H1 (cell line): ENCODE data around the gene TEX13B. TPM values are rescaled to one million over a fixed set of nuclear protein-coding genes. Genes with fewer than 3 reads are reported as not detected.

Experiments
- CTCF ChIA-PET: fragments of 300-600 bp; sonication (Branson Sonifier 250); formaldehyde crosslinking; loops from one replicate; lab custom pipeline; 2021; ENCODE audit not compliant: partially characterized antibody; lab: Charles Lee
- POLR2A ChIA-PET: fragments of 300-600 bp; sonication (Branson Sonifier 250); formaldehyde crosslinking; loops from one replicate; lab custom pipeline; 2021; ENCODE audit warnings: inconsistent platforms; ENCODE audit not compliant: partially characterized antibody; lab: Charles Lee
- DNase-seq, 2 experiments: peaks; one replicate each; pipeline versions ENCODE4 v3.0.0 to v3.0.0-alpha.2; 2010 to 2022; ENCODE audit warnings: low spot score in 2 of 2, low read depth in 1 of 2, mixed read lengths in 1 of 2
- FAIRE-seq: peaks from 2 replicates; lab custom pipeline; 2011; peaks lifted over from hg19 to GRCh38; lab: Jason Lieb, UNC
- H2AFZ ChIP-seq: 2 replicates; pipeline ENCODE4 v1.8.1; 2012; ENCODE audit warnings: low read length, inconsistent platforms
- H2AK5ac ChIP-seq: 2 replicates; pipeline ENCODE4 v1.6.1; 2013; ENCODE audit warnings: low read depth, low read length
- H2BK120ac ChIP-seq: replicated peaks from 2 replicates; pipeline ENCODE3; 2013; ENCODE audit warnings: low read depth, low read length, inconsistent platforms
- H2BK12ac ChIP-seq: 2 replicates; pipeline ENCODE4 v1.6.1; 2013; ENCODE audit warnings: low read depth, low read length
- H2BK15ac ChIP-seq: 2 replicates; pipeline ENCODE4 v1.6.1; 2013; ENCODE audit warnings: low read length
- H2BK20ac ChIP-seq: 2 replicates; pipeline ENCODE4 v1.6.1; 2013; ENCODE audit warnings: low read length
- H2BK5ac ChIP-seq: 2 replicates; pipeline ENCODE4 v1.6.1; 2013; ENCODE audit warnings: low read depth, low read length
- H3K14ac ChIP-seq: 2 replicates; pipeline ENCODE4 v1.6.1; 2013; ENCODE audit warnings: inconsistent platforms; ENCODE audit not compliant: insufficient read length
- H3K18ac ChIP-seq: 2 replicates; pipeline ENCODE4 v1.6.1; 2013; ENCODE audit warnings: low read length; ENCODE audit errors: extremely low read depth
- H3K23ac ChIP-seq: 2 replicates; pipeline ENCODE4 v1.6.1; 2013; ENCODE audit warnings: inconsistent platforms; ENCODE audit not compliant: insufficient read length
- H3K23me2 ChIP-seq: 2 replicates; pipeline ENCODE4 v1.6.1; 2013; ENCODE audit warnings: low read depth, low read length
- H3K27ac ChIP-seq: 2 replicates; pipeline ENCODE4 v1.6.1; 2011; ENCODE audit warnings: low read depth, low read length, inconsistent platforms
- H3K27me3 ChIP-seq, 4 experiments: replicated peaks in 1 of 4; 1 replicate in 1 of 4; 2 replicates in 3 of 4; pipeline versions ENCODE4 v1.6.1 to v1.8.1; 2011 to 2013; ENCODE audit warnings: low read length in 3 of 4, mild to moderate bottlenecking in 3 of 4, inconsistent platforms in 2 of 4, mixed read lengths in 2 of 4, moderate library complexity in 1 of 4; ENCODE audit not compliant: control insufficient read depth in 3 of 4, insufficient read depth in 3 of 4; ENCODE audit errors: extremely low read depth in 1 of 4
- H3K36me3 ChIP-seq, 4 experiments: 2 replicates each; pipeline versions ENCODE4 v1.6.1 to v1.8.1; 2011 to 2013; ENCODE audit warnings: mild to moderate bottlenecking in 4 of 4, low read length in 3 of 4, moderate library complexity in 2 of 4, control low read depth in 1 of 4, inconsistent platforms in 1 of 4; ENCODE audit not compliant: insufficient read depth in 4 of 4, control insufficient read depth in 2 of 4
- H3K4ac ChIP-seq: replicated peaks from 2 replicates; pipeline ENCODE3; 2013; ENCODE audit warnings: low read length, low read depth, mixed read lengths, inconsistent platforms; ENCODE audit not compliant: insufficient read length
- H3K4me1 ChIP-seq, 4 experiments: replicated peaks in 1 of 4; 1 replicate in 1 of 4; 2 replicates in 3 of 4; pipeline versions ENCODE4 v1.6.1 to v1.8.1; 2011 to 2013; ENCODE audit warnings: low read length in 3 of 4, inconsistent platforms in 2 of 4, mixed read lengths in 1 of 4; ENCODE audit not compliant: insufficient read depth in 4 of 4, control insufficient read depth in 3 of 4
- H3K4me2 ChIP-seq, 2 experiments: 2 replicates each; pipeline versions ENCODE4 v1.6.1 to v1.8.1; 2011 to 2013; ENCODE audit warnings: low read depth in 2 of 2, low read length in 2 of 2, control low read depth in 1 of 2, inconsistent platforms in 1 of 2, mild to moderate bottlenecking in 1 of 2; ENCODE audit not compliant: insufficient read depth in 1 of 2
- H3K4me3 ChIP-seq, 4 experiments: fragments of 200-600, 300-600 bp in 1 of 4; sonication (generic), shearing (Covaris generic), sonication (Bioruptor Twin) in 1 of 4; 2 replicates each; pipeline versions ENCODE4 v1.5.1 to v1.8.1; 2011 to 2016; ENCODE audit warnings: low read length in 4 of 4, low read depth in 3 of 4, control low read depth in 2 of 4, inconsistent platforms in 2 of 4, mild to moderate bottlenecking in 2 of 4, mixed read lengths in 1 of 4, moderate library complexity in 1 of 4; ENCODE audit not compliant: insufficient read depth in 2 of 4; ENCODE audit errors: extremely low read depth in 1 of 4
- H3K56ac ChIP-seq: replicated peaks from 2 replicates; pipeline ENCODE3; 2013; ENCODE audit warnings: low read depth, mild to moderate bottlenecking, mixed read lengths, low read length, inconsistent platforms; ENCODE audit not compliant: insufficient read length
- H3K79me1 ChIP-seq: 2 replicates; pipeline ENCODE4 v1.6.1; 2013; ENCODE audit warnings: low read depth, low read length, control low read depth
- H3K79me2 ChIP-seq, 2 experiments: 2 replicates each; pipeline versions ENCODE4 v1.6.1 to v1.8.1; 2012 to 2013; ENCODE audit warnings: low read length in 2 of 2, mild to moderate bottlenecking in 2 of 2, inconsistent platforms in 1 of 2; ENCODE audit not compliant: insufficient read depth in 2 of 2, control insufficient read depth in 1 of 2
- H3K9ac ChIP-seq, 4 experiments: replicated peaks in 1 of 4; 1 replicate in 1 of 4; 2 replicates in 3 of 4; pipeline versions ENCODE4 v1.6.1 to v1.8.1; 2011 to 2013; ENCODE audit warnings: low read depth in 3 of 4, low read length in 3 of 4, control low read depth in 2 of 4, mild to moderate bottlenecking in 2 of 4, moderate library complexity in 2 of 4, inconsistent platforms in 1 of 4; ENCODE audit errors: extremely low read depth in 1 of 4
- H3K9me3 ChIP-seq, 2 experiments: 2 replicates each; pipeline versions ENCODE4 v1.6.1 to v1.8.1; 2012 to 2013; ENCODE audit warnings: mild to moderate bottlenecking in 2 of 2, moderate library complexity in 2 of 2, control low read depth in 1 of 2, inconsistent platforms in 1 of 2, low read depth in 1 of 2, low read length in 1 of 2, mixed read lengths in 1 of 2; ENCODE audit not compliant: insufficient read depth in 2 of 2
- H4K20me1 ChIP-seq, 2 experiments: replicated peaks in 1 of 2; 2 replicates each; pipeline versions ENCODE3 to v1.8.1; 2011 to 2013; ENCODE audit warnings: inconsistent platforms in 2 of 2, low read length in 2 of 2, mild to moderate bottlenecking in 1 of 2; ENCODE audit not compliant: insufficient read depth in 2 of 2, control insufficient read depth in 1 of 2
- H4K5ac ChIP-seq: 2 replicates; pipeline ENCODE4 v1.6.1; 2013; ENCODE audit warnings: low read length, low read depth, mixed read lengths, inconsistent platforms; ENCODE audit not compliant: insufficient read length
- H4K8ac ChIP-seq: 2 replicates; pipeline ENCODE4 v1.8.0; 2013; ENCODE audit warnings: mild to moderate bottlenecking, moderate library complexity, low read length, inconsistent platforms; ENCODE audit not compliant: insufficient read depth; ENCODE audit errors: extremely low read depth
- H4K91ac ChIP-seq: replicated peaks from 2 replicates; pipeline ENCODE3; 2013; ENCODE audit warnings: low read length, mixed read lengths, inconsistent platforms; ENCODE audit not compliant: insufficient read length
- EGR1 ChIP-seq: IDR thresholded peaks from 2 replicates; pipeline ENCODE4 v1.6.1; 2011; ENCODE audit warnings: low read depth, low read length, borderline replicate concordance
- RBBP5 ChIP-seq: IDR thresholded peaks from 2 replicates; pipeline ENCODE4 v1.7.1; 2012; ENCODE audit warnings: low read depth, mild to moderate bottlenecking, inconsistent platforms, low read length, moderate library complexity, borderline replicate concordance
- SP2 ChIP-seq: IDR thresholded peaks from 2 replicates; pipeline ENCODE4 v1.6.1; 2012; ENCODE audit warnings: mild to moderate bottlenecking, low read length, inconsistent platforms
- TEAD4 ChIP-seq: IDR thresholded peaks from 2 replicates; pipeline ENCODE4 v1.6.1; 2012; ENCODE audit warnings: low read depth, low read length, inconsistent platforms, mixed read lengths
- WGBS, 2 experiments: shearing (Covaris generic) in 1 of 2; methylation state at CpG; one replicate each; pipeline versions ENCODE4 v1.1.6 to v1.1.7; 2013 to 2015; ENCODE audit warnings: low lambda C conversion rate in 2 of 2, mixed read lengths in 2 of 2, inconsistent platforms in 1 of 2, low coverage in 1 of 2, missing lambda C conversion rate in 1 of 2; ENCODE audit not compliant: insufficient replicate concordance in 2 of 2, insufficient coverage in 1 of 2, insufficient read length in 1 of 2; ENCODE audit errors: extremely low coverage in 1 of 2, missing lambda C conversion rate in 1 of 2; 5-methylcytosine and 5-hydroxymethylcytosine counted together
- polyA plus RNA-seq, 7 experiments: library from polyadenylated mRNA; depleted of rRNA in 3 of 7; stranded (reverse) in 5 of 7; unstranded in 2 of 7; fragments of >200 nt in 5 of 7; fragments of 200-250 nt in 2 of 7; gene quantifications; 1 replicate in 5 of 7; 2 replicates in 1 of 7; 4 replicates in 1 of 7; pipeline versions ENCODE4 v1.2.1 to v1.2.3, GENCODE V29; 2011 to 2013; ENCODE audit warnings: missing spikeins in 2 of 7, mixed read lengths in 2 of 7
- total RNA-seq: library from RNA; stranded (reverse); fragmentation: NEBNext Ultra II Directional; extraction: Animal tissue kit (Norgen Biotek cat#: 25700); gene quantifications from 2 replicates; pipeline ENCODE4 v1.2.1, GENCODE V29; 2021

The TEX13B gene
- total and polyA plus RNA-seq, 2 of the 8 experiments (the other 6 are each of a cell fraction or from before 2014, with no cell fraction given), result 0.06 to 0.32 TPM

- H2BK120ac ChIP-seq, result no peak overlapping the region
- FAIRE-seq (peak; percentile 28), DNase-seq (no peak)
- H2AK5ac ChIP-seq, result no peak overlapping the region
- H3K56ac ChIP-seq, result no peak overlapping the region
- no peak overlapping the region for H2BK12ac ChIP-seq
- CTCF ChIA-PET, result no interaction called here
- H3K4me2 ChIP-seq, result no peak overlapping the region
- no peaks in the 10 kb centered on the region for H3K23me2 ChIP-seq
- H2BK20ac ChIP-seq, result no peak overlapping the region
- no peak overlapping the region for H2BK15ac ChIP-seq
- no peak overlapping the region for H3K4me3 ChIP-seq
- no peaks in the 10 kb centered on the region for H3K27me3 ChIP-seq
- H3K79me2 ChIP-seq, result no peaks in the 10 kb centered on the region
- WGBS, 2 experiments, result 61% methylated on average over 2 of the region's 2 CpGs; no CpG with 5 or more reads in 1 of the 2 experiments
- no peaks in the 10 kb centered on the region for H3K36me3 ChIP-seq
- no peak overlapping the region for H3K23ac ChIP-seq
- TF ChIP-seq TEAD4, result no peak
- TF ChIP-seq SP2, result no peak
- TF ChIP-seq RBBP5, result no peak
- TF ChIP-seq EGR1, result no peak
- no peak overlapping the region for H2AFZ ChIP-seq
- H3K9me3 ChIP-seq, result no peaks in the 10 kb centered on the region
- no peak overlapping the region for H3K27ac ChIP-seq
- no peak overlapping the region for H2BK5ac ChIP-seq
- no peak overlapping the region for H3K18ac ChIP-seq
- H3K4ac ChIP-seq, result no peak overlapping the region
- no peak overlapping the region for H3K9ac ChIP-seq
- H4K91ac ChIP-seq, result no peak overlapping the region
- no peak overlapping the region for H3K14ac ChIP-seq
- no peaks in the 10 kb centered on the region for H3K4me1 ChIP-seq
- H4K20me1 ChIP-seq, result no peaks in the 10 kb centered on the region
- no peak overlapping the region for H4K5ac ChIP-seq
- POLR2A ChIA-PET, result no interaction called here
- no peaks in the 10 kb centered on the region for H3K79me1 ChIP-seq
- H4K8ac ChIP-seq, result no peak overlapping the region
These were observed 43.9 kb upstream of the TEX13B start for GRCh38 chrX:108025954-108026600.
